ENCODE data around the gene AGAP1.
"Not testable (repeated sequence)": the region's sequence is repeated elsewhere in the genome, so short reads cannot be mapped to it uniquely, and the experiment has no call there.

Gene AGAP1

DNA sequence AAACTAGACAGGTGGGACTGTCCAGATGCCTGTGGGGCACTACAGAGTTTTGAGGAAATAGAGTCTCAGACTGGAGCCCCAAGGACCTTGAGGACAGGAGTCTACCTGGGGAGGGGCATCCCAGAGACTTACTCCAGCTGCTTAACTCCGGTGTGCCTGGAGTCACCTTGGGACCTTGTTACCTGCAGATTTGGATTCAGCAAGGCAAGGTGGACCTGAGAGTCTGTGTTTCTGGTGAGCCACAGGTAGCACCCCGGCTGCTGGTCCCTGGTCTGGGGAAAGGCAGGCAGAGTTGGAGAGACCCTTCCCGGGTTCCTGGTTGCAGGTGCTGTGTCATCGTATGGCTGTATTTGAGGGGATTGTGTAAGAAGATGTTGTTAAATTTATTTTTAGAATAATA lies 102.4 kb downstream of the AGAP1 start:
- DNase-seq, result no peak

DNA sequence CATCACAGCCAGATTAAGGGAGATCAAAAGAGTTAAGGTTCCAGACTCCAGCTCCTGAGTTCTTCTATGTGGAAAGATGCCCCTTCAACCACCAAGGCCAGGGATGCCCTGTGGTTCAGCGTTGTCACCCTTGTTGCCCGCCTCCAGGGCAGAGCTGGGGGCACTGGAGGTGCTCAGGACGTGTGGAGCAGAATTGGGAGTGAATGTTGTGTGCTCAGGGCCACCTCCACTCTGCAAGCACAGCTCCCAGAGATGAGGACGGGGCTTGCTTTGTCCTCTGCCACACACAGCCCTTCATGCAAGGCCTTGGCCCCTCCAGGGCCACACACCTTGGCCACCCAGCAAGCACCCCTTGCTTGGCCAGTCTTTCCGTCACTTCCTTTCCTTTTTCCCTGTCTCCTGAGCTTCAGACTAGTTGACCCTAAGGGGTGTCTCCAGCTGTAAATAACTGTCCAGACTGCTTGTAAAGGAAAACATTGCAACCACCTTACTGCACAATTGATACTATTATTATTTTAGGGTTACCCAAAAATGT lies 103.3 kb downstream of the AGAP1 start:
- DNase-seq, result no peak

DNA sequence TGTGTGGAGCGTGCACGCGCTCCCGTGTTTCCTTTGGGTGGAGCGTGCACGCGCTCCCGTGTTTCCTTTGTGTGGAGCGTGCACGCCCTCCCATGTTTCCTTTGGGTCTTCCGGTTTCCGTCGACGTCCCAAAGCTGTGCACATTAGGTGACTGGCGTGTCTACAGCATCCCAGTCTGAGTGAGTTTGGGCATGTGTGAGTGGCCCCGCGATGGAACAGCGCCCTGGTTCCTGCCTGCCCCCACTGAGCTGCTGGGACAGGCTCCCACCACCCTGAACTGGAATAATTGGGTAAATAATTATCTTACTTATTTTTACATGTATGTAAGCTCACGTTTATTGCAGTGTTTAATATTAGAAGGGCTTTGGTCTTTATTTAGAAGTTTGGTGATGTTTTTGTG lies 104.2 kb downstream of the AGAP1 start:
- DNase-seq, result no peak

DNA sequence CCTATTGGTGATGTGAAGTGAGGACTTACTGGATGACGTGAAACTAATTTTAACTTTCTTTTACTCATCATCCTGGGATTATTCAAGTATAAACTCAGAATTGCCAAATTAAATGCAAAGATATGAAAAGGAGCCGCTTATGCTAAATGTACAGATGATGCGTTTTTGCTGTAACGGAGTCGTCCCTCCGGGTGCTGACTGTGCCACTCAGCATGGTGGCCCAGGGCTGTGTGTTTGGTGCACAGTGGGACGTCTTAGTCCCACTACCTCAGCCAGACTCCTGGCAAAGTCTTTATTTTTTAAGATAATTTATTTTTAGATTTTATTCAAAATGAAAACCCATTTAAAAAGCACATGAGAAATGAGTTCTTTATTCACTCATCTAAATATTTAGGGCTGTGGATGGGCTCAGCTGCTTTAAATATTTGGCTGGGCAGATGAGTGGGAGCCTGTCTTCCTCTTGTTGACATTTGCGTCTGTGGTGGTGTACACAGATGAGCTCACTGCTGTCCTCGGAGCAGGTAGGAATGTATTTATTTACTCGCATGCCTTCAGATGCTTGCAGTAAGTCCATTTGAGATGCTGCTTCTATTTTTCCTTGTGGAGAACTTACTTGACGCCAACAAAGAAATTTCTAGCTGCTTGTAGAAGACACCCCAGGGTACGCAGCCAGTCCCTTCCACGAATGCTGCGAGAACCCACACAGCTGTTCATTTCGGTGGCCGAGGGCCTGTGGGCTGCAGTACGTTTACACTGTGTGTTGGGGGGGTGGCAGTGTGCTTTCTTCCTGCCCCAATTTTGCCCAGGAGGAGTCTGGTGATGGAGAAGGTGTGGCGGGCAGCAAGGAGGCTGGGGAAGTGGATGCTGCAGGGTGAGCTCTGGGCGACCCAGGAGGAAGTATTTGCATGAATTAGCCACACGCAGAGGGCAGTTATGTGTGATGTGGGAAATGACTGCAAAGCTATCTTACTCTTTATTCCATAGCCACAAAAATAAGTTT lies 105.0 kb downstream of the AGAP1 start:
- DNase-seq, result no peak

DNA sequence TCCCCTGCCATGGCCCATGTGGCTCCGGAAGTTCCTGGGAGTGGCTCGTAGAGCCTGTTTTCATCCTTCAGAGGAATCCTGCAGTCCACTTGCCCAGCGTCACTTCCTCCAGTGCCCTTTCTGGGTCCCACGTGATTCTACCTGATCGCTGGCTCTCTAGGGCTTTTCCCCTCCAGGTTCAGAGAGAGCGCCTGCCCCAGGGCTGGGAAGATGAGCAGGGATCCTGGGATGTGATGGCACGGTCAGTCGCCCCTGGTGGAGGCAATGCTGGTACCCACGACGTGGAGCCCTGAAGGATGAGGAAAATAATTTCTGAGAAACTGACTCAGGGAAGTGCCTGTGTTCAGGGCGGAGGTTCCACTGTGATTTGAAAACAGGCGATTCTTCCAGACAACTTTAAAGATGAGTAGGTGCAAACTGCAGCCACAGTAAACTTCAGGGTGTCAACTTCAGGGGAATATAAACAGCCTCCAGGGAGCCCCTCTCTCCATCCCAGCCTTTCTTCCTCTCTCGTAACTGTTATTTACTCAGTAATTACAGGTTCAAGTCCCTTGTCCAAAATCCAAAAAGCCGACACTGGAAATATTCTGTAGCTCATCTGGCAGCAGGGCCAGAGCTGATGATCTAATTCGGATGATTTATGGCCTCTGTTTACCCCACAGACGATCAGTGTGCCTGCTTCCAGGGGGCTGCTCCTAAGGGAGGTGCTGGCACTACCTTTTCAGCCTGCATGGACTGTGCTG lies 105.9 kb downstream of the AGAP1 start:
- no peak for DNase-seq

DNA sequence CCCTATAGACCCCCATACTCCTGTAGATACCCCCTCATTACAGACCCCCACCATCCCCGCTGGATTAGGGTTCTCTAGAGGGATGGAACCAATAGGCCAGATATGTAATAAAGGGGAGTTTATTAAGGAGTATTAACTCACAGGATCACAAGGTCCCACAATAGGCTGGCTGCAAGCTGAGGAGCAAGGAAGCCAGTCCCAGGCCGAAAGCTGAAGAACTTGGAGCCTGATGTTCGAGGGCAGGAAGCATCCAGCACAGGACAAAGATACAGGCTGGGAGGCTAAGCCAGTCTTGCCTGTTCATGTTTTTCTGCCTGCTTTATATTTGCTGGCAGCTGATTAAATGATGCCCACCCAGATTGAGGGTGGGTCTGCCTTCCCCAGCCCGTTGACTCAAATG lies 106.6 kb downstream of the AGAP1 start:
- DNase-seq, result no peak

DNA sequence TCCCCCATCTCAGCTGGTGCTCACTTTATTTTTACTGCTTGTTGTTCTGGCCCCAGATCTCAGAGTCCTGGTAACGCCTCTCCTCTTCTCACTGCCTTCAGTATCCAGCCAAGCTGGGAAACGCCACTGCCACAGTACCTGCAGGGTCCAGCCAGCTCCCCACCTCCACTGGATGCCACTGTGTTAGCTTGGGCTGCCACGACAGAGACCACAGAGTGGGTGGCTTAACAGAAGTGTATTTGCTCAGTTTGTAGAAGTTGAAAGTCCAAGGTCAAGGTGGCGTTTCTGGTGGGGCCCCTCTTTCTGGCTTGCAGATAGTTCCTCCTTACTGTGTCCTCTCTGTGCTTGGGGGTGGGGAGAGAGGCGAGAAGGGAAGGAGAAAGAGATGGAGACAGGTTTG lies 107.1 kb downstream of the AGAP1 start:
- no peak for DNase-seq

DNA sequence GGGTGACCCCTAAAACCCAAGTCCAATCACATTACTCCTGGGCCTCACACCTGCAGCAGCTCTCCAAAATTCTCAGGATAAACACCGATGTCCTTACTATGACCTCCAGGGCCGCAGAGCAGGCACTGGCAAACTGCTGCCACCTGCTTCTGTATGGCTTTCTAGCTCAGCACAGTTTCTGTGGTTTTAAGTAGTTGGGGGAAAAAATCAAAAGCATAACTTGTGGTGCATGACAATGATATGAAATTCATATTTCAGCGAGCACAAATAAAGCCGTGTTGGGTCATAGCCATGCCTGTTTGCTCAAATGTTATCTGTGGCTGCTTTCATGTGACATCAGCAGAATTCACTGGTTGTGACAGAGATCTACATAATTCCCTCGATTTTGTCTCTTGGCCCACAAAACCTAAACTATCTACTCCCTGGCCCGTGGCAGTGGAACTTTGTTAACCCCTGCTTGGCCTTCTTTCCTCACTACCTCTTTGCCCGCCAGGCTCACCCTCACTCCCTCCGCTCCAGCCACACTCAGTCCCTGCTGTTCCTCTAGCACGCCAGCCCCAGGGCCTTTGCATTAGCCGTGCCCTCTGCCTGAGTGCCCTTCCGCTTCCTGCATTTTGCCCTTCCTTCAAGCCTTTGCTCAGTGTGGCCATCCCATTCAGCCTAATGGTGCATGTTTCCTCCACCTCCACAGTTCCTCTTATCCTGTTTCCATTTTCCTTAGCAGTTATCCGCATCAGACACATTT lies 108.3 kb downstream of the AGAP1 start:
- DNase-seq, result no peak

DNA sequence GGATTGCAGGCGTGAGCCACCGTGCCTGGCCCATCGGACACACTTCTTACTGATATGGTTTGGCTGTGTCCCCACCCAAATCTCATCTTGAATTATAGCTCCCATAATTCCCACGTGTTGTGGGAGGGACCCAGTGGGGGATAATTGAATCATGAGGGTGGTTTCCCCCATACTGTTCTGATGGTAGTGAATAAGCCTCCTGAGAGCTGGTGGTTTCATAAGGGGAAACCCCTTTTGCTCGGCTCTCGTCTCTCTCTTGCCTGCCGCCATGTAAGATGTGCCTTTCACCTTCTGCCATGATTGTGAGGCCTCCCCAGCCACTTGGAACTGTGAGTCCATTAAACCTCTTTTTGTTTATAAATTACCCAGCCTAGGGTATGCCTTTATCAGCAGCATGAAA lies 109.1 kb downstream of the AGAP1 start:
- not testable (repeated sequence) for DNase-seq

DNA sequence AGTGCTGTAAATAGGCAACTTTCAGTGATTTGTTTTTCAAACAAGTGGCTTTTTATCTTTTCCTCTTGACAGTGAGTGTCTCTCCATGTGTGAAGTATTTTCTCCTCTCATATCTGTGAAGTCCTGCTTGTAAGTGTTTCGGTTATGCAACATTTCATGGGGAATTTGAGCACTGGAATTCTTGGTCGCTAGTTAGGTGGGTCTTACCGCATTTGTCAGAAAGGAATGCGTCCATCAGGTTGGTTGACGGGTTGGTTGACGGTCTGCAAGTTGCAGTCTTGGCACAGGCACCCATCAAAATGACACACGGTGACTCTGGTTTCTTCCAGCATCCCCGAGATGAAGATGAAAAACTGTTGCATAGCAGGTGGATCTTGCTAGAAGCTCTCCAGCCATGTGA lies 109.8 kb downstream of the AGAP1 start:
- DNase-seq, result no peak

DNA sequence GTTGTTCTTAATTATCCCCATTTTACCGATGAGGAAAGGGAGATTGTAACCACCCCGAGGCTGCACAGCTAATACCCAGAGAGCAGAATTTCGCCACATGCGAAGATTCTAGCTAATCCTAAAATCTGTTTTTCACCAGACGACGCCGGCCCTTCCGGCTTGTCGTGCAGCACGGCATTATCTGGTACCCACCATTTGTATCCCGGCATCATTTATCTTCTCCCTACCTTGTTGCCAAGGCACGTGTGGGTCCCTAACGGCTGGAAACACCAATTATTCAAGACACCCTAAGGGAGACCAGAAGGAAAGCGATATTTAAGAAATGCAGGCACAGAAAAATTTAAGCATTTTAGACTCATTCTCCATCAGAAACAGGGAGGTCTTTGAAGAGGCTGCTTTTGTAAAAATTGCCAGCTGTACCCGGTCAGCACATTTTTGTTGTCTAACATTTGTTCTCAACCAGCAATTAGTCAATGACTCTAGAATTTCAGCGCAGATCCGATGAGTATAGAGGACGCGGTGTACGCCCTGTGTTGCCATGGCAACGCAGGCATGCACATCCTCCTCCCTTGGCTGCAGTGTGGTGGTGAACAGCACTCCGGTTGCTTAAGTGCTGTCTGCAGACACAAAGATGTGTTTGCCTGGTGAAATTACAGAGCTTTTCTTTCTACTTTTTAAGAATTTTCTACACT lies 111.6 kb downstream of the AGAP1 start:
- no peak for DNase-seq

DNA sequence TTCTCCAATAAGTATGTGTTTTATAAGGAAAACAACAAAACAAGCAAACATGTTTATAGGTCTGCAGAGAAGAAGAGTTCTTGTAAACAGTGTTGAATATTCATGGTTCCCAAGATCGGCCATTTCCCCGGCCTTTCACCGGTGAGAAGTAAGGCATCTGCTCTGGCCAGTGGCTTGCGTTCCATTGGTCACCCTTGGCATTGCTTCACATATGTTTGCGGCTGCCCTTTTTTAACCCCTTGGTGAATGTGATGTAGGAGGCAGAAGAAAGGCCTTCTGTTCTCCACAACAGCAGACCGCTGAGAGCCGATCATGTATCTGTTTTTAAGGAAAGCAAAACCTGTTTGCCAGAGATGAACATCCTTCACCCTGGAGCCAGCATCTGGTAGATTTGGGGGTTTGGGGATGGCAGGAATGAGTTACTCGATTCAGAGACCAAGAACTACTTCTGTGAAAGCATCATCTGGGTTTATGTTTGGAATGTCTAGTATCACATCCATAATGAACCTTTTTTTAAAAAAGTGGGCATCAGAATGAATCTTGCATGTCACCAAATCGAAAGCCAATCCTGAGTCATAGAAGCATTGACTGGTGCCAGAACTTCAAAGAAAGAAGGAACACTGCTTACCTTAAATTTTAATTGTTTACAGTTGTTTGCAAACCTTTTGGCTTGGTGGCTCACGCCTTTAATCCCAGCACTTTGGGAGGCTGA lies 112.3 kb downstream of the AGAP1 start:
- DNase-seq, result no peak

DNA sequence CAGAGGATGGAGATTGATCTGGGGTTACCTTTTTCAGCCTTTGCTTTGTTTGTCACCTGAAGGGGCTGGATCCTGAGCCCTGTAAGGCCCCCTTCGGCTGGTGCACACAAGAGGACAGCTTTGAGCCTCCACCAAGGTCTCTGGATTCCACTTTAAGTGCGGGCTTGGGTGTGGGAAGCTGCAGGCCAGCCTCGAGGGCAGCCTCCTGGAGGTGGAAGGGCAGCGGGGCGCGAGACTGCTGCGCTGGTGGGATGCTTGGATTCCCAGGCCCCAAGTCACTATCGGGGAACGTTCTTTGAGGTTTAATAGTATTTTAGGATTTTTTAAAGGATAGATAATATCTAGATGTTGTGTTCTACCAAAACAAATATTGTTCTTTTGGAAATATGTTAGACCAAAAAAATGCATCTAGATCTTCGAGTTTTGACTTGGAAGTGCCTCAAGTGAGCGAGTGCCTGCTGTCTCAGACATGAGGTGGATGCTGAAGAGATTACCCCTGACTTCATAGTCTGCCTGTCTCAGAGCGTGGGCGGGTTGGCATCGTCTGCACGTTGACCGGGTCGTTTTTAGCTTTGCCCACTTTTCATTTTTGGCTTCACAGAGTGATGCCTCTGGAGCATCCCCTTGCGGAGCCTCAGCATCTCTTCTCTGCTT lies 113.8 kb downstream of the AGAP1 start:
- no peak for DNase-seq

DNA sequence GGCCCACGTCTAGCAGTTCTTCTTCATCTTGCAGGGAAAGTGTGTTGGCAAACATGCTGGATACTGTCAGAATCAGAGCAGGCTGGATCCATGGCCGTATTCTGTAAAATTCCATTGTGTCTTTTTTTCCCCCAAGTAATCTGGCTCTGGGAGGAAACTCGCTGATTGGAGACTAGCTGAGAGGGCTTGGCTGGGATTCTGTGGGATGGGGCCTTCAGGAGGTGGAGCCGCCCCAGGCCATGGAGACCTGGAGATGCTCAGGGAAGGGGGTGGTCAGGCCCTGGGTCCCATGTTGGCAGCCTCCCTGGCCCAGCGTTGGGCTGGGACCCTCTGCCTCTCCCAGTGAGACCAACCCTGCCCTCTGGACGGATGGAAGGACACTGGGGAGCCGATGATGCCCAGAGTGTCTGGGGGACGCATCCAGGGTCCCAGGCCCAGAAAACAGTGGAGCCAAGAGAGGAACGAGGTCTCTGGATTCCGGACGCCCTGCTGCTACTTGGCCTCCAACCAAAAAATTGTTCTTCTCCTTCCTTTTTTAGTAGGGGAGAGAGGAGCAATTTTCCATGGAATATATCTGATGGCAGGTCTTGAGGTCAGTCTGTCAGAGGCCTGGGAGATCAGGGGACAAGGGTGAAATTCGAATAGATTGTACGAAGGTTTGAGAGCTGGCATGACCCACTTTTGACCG lies 114.5 kb downstream of the AGAP1 start:
- no peak for DNase-seq

DNA sequence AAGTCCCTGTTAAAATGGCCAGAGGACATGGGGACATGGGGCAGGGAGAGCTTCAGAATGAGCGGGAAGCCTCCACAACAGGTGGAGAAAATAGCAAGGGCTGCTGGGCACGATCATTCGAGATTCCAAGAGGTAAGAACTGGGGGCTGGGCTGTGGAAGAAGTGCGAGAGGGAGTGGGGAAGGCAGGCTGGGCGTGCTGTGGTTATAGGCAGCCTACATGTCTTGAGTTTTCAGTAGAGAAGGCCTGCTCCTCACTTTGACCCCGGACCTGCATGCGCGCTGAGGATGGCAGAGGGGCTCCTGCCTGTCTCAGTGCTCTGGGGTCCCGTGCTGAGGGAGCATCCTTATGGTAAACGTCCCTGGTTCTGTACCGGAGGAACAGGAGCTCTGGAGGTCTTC lies 115.5 kb downstream of the AGAP1 start:
- no peak for DNase-seq

DNA sequence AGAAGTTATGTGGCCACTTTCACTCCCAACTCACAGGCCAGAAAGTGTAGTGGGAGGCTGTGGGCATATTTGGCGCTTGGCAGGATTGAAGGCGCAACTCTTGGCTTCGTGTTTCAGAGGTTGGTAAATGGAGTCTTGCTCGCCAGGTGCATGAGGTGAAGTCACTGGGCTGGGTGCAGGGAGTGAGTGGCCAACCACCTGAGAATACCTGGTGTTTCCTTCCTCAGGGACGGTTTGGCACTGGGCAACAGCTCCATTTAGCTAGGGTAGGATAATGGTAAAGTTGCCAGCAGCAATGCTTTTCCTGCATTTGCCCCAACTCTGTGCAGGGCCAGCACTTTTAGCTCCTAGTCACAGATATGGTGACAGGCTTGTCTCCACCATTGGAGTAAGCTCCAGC lies 115.9 kb downstream of the AGAP1 start:
- no peak for DNase-seq

DNA sequence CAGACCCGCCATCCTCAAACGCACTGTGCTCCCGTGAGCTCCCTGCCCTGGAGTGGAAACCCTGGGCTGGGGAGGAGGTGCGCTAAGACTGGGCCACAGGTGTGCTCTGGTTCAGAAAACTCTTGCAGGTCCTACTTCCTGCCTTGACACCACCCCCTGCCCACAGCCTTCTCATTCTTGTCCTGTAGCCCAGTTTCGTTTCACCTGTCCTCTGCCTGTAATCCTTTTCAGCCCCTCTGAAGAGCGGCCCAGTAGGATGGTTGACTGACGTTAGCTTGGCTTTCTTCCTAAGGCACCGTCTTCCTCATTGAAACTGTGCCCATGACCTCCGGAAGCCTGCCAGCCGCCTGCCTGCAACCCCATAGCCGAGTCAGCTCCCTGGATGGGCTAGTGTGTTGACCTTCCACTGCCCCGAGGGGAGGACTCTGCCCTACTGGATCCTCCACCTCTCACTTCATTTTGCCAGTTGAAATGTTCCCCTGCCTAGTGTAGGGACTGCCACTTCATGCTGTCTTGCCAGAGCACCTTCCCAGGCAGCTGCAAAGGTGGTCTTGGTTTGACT lies 116.9 kb downstream of the AGAP1 start:
- DNase-seq, result no peak

DNA sequence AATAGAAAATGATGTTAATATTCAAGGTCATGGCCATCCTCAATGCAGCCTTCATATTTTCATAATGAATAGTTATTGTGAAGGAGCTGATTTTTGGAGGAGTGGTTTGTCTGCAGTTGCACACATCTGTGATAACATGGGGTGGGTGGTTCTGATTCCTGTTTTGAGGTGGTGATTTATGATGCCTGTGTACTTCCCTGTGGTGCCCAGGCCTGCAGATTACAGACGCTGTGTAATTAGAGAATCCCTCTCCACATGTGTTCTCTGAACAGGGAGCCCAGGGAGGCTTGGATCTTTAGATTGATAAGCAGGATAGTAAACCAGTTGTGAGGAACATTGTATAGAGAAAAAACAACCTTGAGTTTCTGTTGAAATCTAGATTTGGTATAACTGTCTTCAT lies 117.5 kb downstream of the AGAP1 start:
- no peak for DNase-seq

DNA sequence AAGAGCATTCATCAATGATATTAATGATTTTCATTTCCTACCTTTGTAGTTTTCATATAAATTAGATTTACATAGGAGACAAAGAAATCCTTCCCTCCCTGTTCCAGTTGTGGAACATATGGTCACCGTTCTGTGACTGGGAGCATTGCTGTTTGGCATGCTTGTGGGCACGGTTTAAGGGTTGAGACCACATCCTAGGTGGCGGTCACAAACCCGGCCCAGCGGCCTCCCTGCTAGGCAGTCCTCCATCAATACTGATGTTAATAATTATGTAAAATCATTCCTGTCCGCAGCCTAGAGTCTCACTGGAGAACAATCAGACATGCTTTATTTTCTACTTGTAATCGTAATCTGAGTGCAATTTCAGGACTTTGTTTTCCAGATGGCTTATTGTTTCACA lies 117.9 kb downstream of the AGAP1 start:
- DNase-seq, result no peak

Measured in activated CD4-positive, alpha-beta T cell treated with anti-CD3 and anti-CD28 coated beads, Interleukin-2, Interleukin-6, amounts not matched to agents 100 ng/mL and 50 ng/mL, durations not matched to agents 16 hours and 8 hours (primary cell).